HG03521 (cell line): ENCODE results near the gene CEBPB.

ENCODE experiments used
- ATAC-seq: cut with Tn5 transposase; IDR thresholded peaks from one replicate; pipeline ENCODE4 v1.9.1; 2021; ENCODE audit warnings: mild to moderate bottlenecking, moderate library complexity; ENCODE audit not compliant: unreplicated experiment

Gene CEBPB

DNA sequence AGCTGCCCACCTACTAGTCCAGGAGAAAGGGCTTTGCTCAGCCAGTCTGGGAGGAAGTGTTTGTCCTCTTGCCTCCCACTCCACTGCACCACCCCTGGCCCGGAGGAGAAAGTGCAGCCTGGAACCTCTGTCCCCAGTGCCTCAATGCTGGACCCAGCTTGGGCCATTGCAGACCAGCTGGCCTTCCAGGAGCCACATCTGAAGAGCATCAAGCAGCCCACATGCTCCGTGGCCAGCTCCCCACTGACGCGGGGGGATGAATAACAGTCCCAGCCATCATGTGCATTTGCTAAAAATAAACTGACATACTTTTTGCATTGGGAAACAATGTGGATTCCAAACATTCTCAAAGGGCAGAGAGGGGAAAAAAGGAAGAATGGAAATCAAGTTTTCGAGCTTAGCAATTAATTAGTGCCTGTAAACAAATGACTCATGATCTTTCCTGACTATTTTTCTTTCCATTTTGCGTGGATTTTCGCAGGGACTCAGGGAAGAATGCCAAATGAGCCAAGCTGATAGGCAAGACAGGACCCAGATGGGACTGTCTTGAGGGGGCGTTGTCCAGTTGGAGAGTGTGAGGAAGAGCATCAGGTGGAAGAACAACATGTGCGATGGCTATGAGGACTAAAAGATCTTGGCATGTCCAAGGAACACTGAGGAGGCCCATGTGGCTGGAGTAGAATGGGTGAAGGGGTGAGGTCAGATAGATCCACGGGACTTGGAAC is 34.1 kb downstream of the CEBPB start:
- no peak for ATAC-seq

DNA sequence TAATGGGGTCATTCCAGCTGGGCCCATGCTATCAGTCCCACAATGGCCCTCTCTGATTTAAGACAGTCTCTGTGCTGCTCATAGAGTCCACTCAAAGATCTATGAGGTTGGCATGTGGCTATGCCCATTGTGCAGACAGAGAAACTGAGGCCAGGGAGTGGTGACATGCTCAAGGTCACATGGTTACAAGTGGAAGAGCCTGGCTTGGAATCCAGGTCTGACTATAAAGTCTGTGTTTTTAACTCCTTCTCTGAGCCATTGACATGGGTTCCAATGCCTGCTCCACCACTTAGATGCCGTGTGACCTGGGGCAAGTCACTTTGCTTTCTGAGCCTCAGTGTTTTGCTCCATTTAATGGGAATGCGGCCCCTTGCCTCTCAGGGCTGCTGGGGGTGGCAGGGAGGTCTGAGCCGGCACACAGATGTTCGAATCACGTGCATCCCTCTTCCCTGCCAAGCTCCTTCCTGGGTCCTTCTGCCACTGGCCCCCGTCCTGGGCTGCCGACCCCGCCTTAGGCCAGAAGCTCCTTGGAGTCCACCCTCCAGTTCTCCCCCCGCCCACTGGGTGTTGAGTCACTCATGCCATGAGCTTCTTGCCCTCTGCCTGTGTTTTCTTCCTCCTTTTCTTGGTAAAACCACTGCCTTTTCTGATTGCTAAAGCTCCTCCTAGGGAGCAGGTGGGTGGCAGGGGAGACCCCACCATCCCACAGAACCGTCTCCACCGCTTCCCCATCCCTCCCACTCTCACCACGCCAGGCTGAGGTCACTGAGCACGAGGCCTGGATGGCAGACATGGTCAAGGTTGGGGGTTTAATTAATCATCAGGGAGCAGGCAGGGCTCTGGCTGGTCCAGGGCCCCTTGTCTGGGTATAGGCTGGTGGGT is 35.7 kb downstream of the CEBPB start:
- ATAC-seq, result no peak

DNA sequence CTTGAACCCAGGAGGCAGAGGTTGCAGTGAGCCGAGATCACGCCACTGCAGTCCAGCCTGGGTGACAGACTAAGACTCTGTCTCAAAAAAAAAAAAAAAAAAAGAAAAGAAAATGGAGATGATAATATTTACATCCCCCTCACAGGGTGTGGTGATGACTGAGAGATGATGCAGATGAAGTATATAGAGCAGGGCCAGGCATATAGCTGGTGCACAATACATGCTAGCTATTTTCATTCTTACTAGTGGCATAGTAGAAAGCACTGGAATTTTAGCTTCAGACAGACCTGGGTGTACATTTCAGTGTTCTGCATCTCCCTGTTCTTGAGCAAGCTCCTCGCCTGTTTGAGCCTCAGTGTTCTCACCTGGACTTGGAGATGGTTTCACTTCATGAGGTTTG is 36.9 kb downstream of the CEBPB start:
- no peak for ATAC-seq

DNA sequence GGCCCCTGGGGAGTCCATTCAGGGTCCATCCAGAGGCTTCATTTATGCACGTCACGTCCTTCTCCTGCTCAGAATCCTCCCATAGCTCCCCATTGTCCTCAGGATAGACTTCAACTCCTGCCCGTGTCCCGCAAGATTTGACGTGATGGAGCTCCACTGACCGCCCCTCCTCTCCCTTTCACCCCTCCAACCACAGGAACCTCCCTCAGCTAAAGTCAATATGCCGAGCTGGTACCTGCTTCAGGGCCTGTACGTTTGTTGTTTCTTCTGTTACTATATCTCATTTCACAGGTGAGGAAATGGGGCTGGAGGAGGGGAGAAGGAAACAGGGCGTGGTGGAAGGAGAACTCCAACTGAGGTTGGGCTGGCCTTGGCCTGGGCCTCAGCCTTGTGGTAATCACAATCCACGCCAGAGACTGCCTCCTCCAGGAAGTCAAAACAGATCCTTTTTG is 38.6 kb downstream of the CEBPB start:
- ATAC-seq, result no peak

DNA sequence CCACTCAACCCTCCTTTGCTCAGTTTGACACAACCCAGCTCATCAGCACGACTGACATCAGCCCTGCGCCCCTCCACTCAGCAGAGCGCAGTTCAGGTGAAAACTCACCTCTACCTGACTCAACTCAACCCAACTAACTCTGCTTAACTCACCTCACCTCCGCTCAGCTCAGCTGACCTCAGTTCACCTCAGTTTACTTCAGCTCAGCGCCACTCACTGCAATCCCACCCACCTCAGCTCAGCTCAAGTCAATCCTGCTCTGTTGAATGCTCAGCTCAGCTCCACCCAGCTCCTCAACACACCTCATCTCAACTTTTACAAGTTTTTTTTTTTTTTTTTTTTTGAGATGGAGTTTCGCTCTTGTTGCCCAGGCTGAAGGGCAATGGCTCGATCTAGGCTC is 39.6 kb downstream of the CEBPB start:
- ATAC-seq, result no peak

DNA sequence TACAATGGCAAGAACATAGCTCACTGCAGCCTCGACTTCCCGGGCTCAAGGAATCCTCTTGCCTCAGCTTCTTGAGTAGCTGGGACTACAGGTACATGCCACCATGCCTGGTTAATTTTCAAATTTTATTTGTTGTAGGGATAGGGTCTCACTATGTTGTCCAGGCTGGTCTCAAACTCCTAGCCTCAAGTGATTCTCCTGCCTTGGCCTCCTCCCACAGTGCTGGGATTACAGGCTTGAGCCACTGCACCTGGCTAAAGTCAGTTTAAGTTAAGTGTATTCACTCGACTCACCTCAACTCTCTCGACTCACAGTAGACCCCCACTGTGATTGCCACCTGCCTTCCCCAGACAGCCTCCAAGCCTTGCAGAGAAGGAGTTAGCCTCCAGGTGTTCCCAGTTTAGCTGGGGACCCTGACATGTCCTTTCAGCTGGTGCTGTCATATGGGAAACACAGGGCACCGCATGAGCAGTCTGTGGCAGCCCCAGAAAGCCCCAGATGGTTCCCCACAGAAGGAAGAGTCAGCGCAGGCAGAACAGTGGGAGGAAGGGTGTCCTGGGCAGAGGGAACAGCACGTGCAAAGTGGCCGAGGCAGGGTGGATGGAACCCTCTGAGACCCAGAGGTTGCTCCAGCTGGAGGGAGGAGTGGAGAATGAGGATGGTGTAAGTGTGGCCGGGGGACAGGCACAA is 40.4 kb downstream of the CEBPB start:
- ATAC-seq, result no peak

DNA sequence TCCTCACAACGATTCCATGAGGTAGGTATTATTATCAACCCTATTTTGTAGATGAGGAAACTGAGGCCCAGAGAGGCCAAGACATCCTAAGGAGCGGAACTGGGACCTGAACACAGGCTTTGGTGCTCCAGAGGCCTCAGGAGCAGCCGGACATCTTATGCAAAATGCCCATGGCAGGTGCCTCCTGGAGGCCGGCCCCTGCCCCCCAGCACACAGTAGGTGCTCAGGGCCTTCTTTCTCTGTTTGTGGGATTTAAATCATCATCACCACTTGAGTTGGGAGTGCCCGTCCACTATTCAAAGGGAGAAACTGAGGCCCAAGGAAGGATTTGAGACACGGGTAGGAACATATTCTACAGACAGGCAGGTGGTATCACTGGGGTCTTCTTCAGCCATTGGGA is 41.2 kb downstream of the CEBPB start:
- no peak for ATAC-seq

DNA sequence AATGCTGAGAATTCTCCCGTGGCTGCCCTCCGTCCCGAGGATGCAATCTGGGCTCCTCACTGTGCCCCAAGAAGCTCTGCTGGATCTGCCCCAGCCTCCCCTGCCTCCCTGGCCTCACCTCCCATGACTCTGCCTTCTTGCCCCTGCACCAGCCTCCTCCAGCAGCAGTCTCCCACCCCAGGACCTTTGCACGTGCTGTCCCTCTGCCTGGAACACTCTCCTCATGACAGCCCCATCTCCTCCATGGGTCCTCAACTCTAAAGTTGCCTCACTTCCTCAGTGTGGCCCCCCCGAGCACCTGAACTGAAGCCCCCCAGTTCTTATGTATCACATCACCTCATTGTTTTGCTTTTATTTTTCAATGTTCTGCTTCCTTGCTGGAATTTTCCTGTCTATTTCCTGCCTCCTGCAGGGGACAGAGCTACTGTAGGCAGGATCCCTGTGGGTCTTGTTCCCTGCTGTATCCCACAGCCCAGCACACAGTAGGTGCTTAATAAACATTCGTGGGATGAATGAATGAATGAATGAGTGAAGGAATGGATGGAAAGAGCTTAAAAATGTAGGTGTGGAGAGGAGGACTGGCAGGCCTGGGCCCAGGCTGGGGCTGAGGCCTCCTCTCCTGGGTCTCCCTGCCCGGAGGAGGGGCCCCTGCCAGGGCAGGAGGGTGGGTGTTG is 42.2 kb downstream of the CEBPB start:
- ATAC-seq, result no peak

DNA sequence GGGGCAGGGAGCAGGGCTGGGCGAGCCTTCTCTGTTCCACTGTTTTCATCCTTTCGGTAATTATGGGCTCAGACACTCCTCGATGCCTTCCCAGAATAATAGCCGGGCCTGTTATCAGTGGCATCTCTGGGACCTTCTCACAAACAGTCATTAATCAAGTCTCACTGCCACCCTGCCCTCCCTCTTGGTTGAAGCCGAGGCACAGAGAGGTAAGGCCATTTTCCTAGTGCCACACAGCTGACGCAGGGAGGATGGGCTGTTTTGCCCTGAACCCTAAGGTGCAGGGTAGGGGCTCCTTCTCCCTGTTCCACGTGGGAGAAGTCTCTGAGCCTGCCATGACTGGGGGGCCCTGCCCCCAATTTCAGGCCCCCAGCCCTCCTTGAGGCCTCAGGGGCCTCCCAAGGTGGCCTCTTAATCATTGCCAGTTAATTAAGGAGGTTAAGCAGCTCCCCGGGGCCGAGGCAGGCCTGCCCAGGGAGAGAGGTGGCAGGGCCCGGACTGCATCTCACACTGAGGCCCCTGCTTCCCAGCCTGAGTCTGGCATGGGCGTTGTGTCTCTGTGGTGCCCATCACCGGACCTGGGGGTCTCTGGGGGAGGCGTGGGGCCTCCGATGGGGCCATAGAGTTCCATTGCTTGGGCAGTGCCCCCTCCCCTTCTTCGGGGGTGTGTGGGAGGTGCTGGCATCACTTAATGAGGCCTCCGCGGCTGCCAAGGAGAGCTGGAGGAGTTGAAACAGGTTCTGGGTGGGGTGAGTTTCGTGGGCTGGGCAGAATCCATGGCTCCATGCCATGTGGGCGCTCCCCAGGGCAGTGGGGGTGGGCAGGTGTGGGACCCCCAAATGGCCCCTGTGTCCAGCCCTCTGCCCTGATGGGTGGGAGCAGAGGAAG is 42.9 kb downstream of the CEBPB start:
- no peak for ATAC-seq

DNA sequence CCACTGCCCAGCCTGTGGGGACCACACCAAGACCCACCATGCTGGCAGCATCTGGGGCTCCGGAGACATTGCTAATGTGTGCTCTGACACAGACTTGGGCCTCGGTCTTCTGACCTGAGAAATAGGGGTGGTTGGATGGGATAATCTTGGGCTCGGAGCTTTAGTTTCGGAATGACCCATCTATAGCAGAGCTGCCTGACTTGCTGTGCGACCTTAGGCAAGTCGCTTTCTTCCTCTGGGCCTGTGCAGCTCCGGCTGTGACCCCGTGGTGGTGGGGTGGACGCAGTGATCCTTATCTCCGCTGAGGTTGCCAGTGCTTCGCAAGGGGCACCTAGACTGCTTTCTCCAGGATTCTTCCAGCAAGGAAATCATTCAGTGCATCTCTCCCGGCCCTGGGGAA is 43.7 kb downstream of the CEBPB start:
- no peak for ATAC-seq

DNA sequence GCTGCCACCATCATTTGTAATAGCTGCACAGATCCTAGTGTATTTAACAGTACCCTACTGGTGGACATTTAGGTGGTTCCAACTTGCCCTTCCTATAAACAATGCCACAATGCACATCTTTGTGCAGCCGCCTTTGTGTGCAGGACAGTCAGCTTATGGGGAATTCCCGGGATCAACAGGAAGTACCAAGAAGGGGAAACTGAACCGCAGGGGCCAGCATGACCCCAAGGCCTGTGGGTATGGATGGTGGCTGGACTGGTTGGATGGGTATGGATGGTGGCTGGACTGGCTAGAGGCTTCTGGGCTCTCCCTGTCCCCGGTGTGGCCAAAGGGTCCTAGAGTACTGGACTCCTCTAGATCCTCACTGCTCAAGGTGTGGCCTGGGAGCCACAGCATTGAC is 46.7 kb downstream of the CEBPB start:
- no peak for ATAC-seq

DNA sequence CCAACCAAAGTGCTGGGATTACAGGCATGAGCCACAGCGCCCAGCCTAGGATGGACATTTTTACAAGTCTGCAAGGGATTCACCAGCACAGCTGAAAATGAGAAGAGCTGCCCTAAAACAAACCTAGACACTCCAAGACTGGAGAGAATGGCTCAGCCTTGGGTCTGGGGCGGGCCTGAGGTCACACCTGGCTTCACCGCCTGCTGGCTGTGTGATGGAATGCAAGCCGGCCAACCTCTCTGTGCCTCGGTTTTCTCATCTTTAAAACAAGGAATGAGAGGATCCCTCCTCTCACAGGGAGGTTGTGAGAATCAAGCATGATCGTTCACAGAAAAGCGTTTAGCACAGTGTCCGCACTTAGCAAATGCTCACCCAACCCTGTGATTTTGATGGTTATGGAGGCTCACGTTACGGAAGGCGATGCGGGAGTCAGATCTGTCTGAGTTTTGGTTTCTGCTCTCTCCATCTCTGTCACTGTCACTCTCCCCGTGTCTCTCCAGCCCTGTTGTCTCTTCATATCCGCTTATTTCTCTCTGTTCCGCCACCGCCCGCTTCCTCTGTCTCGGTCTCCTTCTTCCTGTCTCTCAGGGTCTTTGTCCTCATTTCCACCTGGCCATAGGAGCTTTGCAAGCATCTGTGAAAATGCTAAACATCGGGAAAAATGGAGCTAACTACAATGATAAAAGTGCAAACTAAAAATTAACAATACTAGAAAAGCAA is 47.6 kb downstream of the CEBPB start:
- no peak for ATAC-seq

DNA sequence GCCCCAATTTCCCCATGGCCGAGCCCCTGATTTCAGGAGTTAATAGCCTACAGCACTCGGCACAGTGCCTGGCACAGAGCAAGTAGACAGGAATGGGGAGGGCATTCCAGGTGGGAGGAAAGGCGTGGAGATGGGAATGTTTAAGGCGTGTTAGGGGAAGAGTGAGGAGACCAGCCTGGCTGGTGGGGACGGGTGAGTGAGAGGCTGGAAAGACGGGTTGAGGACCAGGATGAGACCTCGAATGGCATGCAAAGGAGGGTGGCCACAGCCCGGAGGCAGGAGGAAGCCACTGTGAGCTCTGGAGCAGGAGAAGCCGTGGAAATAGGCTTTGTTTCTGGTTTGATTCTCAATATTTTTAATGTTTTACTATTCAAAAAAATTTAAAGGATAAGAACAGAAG is 49.5 kb downstream of the CEBPB start:
- ATAC-seq, result no peak

DNA sequence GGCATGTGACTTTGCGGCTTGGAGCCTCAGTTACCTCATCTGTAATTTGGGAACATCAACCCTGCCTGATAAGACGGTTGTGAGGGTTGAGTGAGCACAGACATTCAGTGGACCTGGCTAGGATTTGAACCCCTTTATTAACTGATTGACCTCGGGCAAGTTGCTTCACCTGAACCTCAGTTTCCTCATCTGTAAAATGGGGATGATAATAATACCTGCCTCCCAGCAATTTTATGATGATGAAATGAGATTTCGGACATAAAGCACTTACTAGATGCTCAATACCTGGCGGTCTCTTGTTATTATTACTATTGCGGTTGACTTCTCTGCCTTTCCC is 51.5 kb downstream of the CEBPB start:
- ATAC-seq, result no peak
